Fibroblast of lung (primary cell): ENCODE measurements around the gene HOXD4. TPM values are rescaled to one million over a fixed set of nuclear protein-coding genes. Genes with fewer than 3 reads are reported as not detected.

Source experiments
- DNase-seq, 2 donors: peaks; one replicate each; pipeline versions ENCODE4 v3.0.0 to v3.0.0-alpha.2; 2010; ENCODE audit warnings: low read depth in 2 of 2
- H2AFZ ChIP-seq: 2 replicates; pipeline ENCODE4 v1.5.1; 2012; ENCODE audit warnings: low read length, control low read depth, inconsistent platforms
- H3K27ac ChIP-seq: 2 replicates; pipeline ENCODE4 v1.5.1; 2011; ENCODE audit warnings: low read length, control low read depth; ENCODE audit not compliant: insufficient read depth
- H3K27me3 ChIP-seq: 2 replicates; pipeline ENCODE4 v1.5.1; 2011; ENCODE audit warnings: mild to moderate bottlenecking, low read length; ENCODE audit not compliant: control insufficient read depth, insufficient read depth
- H3K36me3 ChIP-seq: 2 replicates; pipeline ENCODE4 v1.5.1; 2011; ENCODE audit warnings: low read length; ENCODE audit not compliant: control insufficient read depth, insufficient read depth
- H3K4me1 ChIP-seq: 2 replicates; pipeline ENCODE4 v1.5.1; 2011; ENCODE audit warnings: low read length; ENCODE audit not compliant: control insufficient read depth, insufficient read depth; ENCODE audit errors: extremely low read depth
- H3K4me2 ChIP-seq: 2 replicates; pipeline ENCODE4 v1.5.1; 2011; ENCODE audit warnings: low read length, control low read depth; ENCODE audit not compliant: insufficient read depth; ENCODE audit errors: extremely low read depth
- H3K4me3 ChIP-seq, 4 experiments: fragments of 200-600 bp in 1 of 4; sonication (generic) in 1 of 4; replicated peaks in 1 of 4; 2 replicates each; pipeline ENCODE4 v1.5.1; 2011 to 2016; ENCODE audit warnings: low read length in 4 of 4, low read depth in 3 of 4, mild to moderate bottlenecking in 3 of 4, control low read depth in 2 of 4, inconsistent platforms in 1 of 4, mixed read lengths in 1 of 4; ENCODE audit not compliant: insufficient read depth in 1 of 4; ENCODE audit errors: control extremely low read depth in 1 of 4
- H3K79me2 ChIP-seq: 2 replicates; pipeline ENCODE4 v1.5.1; 2012; ENCODE audit warnings: mild to moderate bottlenecking, low read length, inconsistent platforms; ENCODE audit not compliant: control insufficient read depth, insufficient read depth
- H3K9ac ChIP-seq: 2 replicates; pipeline ENCODE4 v1.5.1; 2011; ENCODE audit warnings: mild to moderate bottlenecking, low read length, control low read depth; ENCODE audit not compliant: insufficient read depth
- H3K9me3 ChIP-seq: 2 replicates; pipeline ENCODE4 v1.5.1; 2012; ENCODE audit warnings: low read depth, low read length; ENCODE audit not compliant: control insufficient read depth, insufficient read depth
- H4K20me1 ChIP-seq: 2 replicates; pipeline ENCODE4 v1.5.1; 2011; ENCODE audit warnings: low read length; ENCODE audit not compliant: control insufficient read depth, insufficient read depth; ENCODE audit errors: extremely low read depth
- EZH2 ChIP-seq: IDR thresholded peaks from 2 replicates; pipeline ENCODE4 v1.5.1; 2012; ENCODE audit warnings: low read length, control low read depth, mild to moderate bottlenecking; ENCODE audit errors: missing control alignments
- polyA plus RNA-seq, 2 donors: library from polyadenylated mRNA; depleted of rRNA in 1 of 2; stranded (reverse) in 1 of 2; unstranded in 1 of 2; fragments of >200 nt; gene quantifications; 2 replicates each; pipeline ENCODE4 v1.2.1, GENCODE V29; 2011 to 2012; ENCODE audit warnings: missing spikeins in 1 of 2
- total RNA-seq: library from RNA; depleted of rRNA; stranded (reverse); fragments of >200 nt; gene quantifications from 2 replicates; pipeline ENCODE4 v1.2.1, GENCODE V29; 2014
- TF ChIP-seq, protein P1 (sequence below), 2 donors: IDR thresholded peaks in 1 of 2; conservative IDR thresholded peaks in 1 of 2; 1 replicate in 1 of 2; 2 replicates in 1 of 2; pipeline ENCODE4 v1.5.1; 2011 to 2012; ENCODE audit warnings: low read length in 2 of 2, control low read depth in 1 of 2, inconsistent platforms in 1 of 2, low read depth in 1 of 2, mild to moderate bottlenecking in 1 of 2

HOXD4 gene
- total and polyA plus RNA-seq, 2 donors (not counting 1 experiment from before 2014, with no cell fraction given) = not detected

GRCh38 chr2:176137906-176138305 lies 13.4 kb upstream of the HOXD4 start:
- no peaks in the 10 kb centered on the region for H3K9me3 ChIP-seq
- no peaks in the 10 kb centered on the region for H4K20me1 ChIP-seq
- TF ChIP-seq, protein P1, sequence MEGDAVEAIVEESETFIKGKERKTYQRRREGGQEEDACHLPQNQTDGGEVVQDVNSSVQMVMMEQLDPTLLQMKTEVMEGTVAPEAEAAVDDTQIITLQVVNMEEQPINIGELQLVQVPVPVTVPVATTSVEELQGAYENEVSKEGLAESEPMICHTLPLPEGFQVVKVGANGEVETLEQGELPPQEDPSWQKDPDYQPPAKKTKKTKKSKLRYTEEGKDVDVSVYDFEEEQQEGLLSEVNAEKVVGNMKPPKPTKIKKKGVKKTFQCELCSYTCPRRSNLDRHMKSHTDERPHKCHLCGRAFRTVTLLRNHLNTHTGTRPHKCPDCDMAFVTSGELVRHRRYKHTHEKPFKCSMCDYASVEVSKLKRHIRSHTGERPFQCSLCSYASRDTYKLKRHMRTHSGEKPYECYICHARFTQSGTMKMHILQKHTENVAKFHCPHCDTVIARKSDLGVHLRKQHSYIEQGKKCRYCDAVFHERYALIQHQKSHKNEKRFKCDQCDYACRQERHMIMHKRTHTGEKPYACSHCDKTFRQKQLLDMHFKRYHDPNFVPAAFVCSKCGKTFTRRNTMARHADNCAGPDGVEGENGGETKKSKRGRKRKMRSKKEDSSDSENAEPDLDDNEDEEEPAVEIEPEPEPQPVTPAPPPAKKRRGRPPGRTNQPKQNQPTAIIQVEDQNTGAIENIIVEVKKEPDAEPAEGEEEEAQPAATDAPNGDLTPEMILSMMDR (conservative IDR thresholded peaks at IDR 0.05 in 1 of 2, IDR thresholded peaks at IDR 0.05 in 1 of 2; ENCODE audit: low read depth in 1 of 2, low read length in 2 of 2) = no peak
- TF ChIP-seq EZH2 = no peak
- no peak overlapping the region for H3K27ac ChIP-seq
- no peaks in the 10 kb centered on the region for H3K4me1 ChIP-seq
- H3K9ac ChIP-seq = no peak overlapping the region
- no peak overlapping the region for H3K4me2 ChIP-seq
- peaks cover 70% of the 10 kb centered on the region for H3K27me3 ChIP-seq
- H3K4me3 ChIP-seq = no peak overlapping the region
- no peak for DNase-seq
- no peaks in the 10 kb centered on the region for H3K36me3 ChIP-seq
- no peaks in the 10 kb centered on the region for H3K79me2 ChIP-seq
- no peak overlapping the region for H2AFZ ChIP-seq

GRCh38 chr2:176138526-176138922 lies 12.8 kb upstream of the HOXD4 start:
- Histone ChIP-seq H3K4me1 (no peaks in the 10 kb centered on the region), H3K27ac (no peak overlapping the region), H3K79me2 (no peaks in the 10 kb centered on the region), H3K9me3 (no peaks in the 10 kb centered on the region), H3K4me3 (no peak overlapping the region), H3K36me3 (no peaks in the 10 kb centered on the region), H3K4me2 (no peak overlapping the region), H2AFZ (no peak overlapping the region), H3K27me3 (peaks cover 64% of the 10 kb centered on the region), H4K20me1 (no peaks in the 10 kb centered on the region), H3K9ac (no peak overlapping the region)
- no peak for DNase-seq
- TF ChIP-seq, protein P1 (conservative IDR thresholded peaks at IDR 0.05 in 1 of 2, IDR thresholded peaks at IDR 0.05 in 1 of 2; ENCODE audit: low read depth in 1 of 2, low read length in 2 of 2) = no peak
- no peak for TF ChIP-seq EZH2

DNA sequence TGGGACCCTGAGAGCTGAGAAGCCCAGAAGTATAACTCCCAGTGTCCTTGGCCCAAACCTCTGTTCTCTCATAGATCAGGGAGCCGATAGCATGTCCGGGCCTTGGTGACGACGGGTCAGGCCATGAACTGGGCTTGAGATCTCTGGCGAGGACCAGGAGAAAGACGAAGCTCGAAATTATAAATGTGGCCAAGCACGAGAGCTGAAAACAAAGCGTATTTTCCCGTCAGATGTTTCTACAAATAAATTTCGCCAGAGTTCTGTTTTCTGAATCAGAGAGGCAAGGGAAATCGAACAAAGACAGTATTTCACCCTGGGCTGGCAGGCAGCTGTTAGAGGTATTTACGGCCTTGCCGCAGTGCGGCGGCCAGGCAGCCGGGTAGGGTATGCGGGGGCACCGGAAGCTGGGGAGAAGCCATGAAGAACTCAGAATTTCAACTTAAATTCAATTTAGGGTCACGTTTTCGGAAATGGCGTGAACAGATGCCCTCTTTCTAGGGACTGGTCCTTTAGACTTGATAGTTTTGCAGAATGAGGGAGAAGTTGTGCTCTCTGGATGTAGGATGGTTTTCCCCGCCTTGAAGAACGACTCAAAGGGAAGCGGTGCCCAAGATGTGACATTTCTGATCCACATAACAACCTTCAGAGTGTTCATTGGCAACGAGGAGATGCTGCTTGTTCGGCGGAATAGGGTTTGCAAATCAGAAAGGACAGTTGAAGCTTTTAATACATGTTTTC lies 12.3 kb upstream of the HOXD4 start:
- Histone ChIP-seq H3K36me3 (no peaks in the 10 kb centered on the region), H2AFZ (no peak overlapping the region), H3K79me2 (no peaks in the 10 kb centered on the region), H3K9me3 (no peaks in the 10 kb centered on the region), H3K27me3 (peaks cover 65% of the 10 kb centered on the region), H3K4me3 (no peak overlapping the region), H3K9ac (no peak overlapping the region), H4K20me1 (no peaks in the 10 kb centered on the region), H3K27ac (no peak overlapping the region), H3K4me1 (no peaks in the 10 kb centered on the region), H3K4me2 (no peak overlapping the region)
- TF ChIP-seq, protein P1 (conservative IDR thresholded peaks at IDR 0.05 in 1 of 2, IDR thresholded peaks at IDR 0.05 in 1 of 2; ENCODE audit: low read depth in 1 of 2, low read length in 2 of 2) = no peak
- peak; percentile 89 for TF ChIP-seq EZH2
- DNase-seq = no peak
